ENCODE measurements around the gene IL36A. TPM values are rescaled to one million over a fixed set of nuclear protein-coding genes. Genes with fewer than 3 reads are reported as not detected.

IL36A gene
- total RNA-seq, 1 donor from 2014 or later = not detected

DNA sequence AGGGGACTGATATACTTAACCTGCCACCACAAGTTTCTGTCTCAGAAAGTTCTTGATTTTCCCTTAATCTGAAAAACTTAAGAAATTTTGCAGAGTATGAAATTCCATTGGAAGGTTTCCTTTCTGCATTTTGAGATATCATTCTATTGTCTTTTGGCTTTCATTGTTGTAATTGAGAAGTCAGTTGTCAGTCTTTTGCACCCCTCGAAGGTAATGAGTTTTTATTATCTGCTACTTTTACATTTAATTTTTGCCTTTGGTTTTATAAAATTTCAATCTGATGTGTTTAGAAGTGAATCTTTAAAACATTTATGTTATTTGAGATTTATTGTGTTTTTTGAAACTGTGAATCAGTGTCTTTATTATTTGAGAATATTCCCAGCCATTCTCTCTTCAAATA lies 4.8 kb upstream of the IL36A start:
- Histone ChIP-seq H3K9me3 (ENCODE audit: control insufficient read depth in 3 of 3, low read length in 3 of 3) (peaks cover 2 to 4% (median 3%) of the 10 kb centered on the region in 3 donors), H3K36me3 (ENCODE audit: control insufficient read depth in 3 of 3, insufficient read depth in 3 of 3, low read length in 3 of 3) (no peaks in the 10 kb centered on the region), H3K4me1 (ENCODE audit: control insufficient read depth in 3 of 3, insufficient read depth in 3 of 3, low read length in 3 of 3) (no peaks in the 10 kb centered on the region), H3K9ac (ENCODE audit: low read depth in 1 of 3, low read length in 3 of 3) (no peak overlapping the region), H3K27me3 (ENCODE audit: control insufficient read depth in 3 of 3, insufficient read depth in 3 of 3, low read length in 3 of 3) (no peaks in the 10 kb centered on the region), H3K27ac (ENCODE audit: low read depth, low read length) (no peak overlapping the region), H3K4me3 (ENCODE audit: low read length in 3 of 3) (no peak overlapping the region)

DNA sequence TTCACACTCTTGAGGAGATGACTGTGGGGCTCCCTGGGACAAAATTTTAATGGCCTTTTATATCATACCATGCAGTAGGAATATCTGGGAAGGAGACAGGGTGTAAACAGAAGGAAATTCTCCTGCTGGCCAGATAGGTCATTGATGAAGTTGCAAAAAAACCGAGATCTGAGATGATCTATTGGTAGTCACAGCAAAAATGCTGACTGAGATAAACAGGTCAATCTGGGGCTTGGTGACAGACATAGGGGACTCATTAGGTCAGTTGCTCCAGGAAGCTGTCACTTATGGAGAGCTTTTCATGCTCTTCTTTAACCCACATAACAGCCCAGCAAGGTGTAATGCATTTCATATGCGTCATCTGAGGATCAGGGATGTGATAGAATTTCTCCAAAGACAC lies 2.6 kb upstream of the IL36A start:
- Histone ChIP-seq H3K9me3 (ENCODE audit: control insufficient read depth in 3 of 3, low read length in 3 of 3) (peaks cover 2 to 4% (median 3%) of the 10 kb centered on the region in 3 donors), H3K4me1 (ENCODE audit: control insufficient read depth in 3 of 3, insufficient read depth in 3 of 3, low read length in 3 of 3) (no peaks in the 10 kb centered on the region), H3K27me3 (ENCODE audit: control insufficient read depth in 3 of 3, insufficient read depth in 3 of 3, low read length in 3 of 3) (no peaks in the 10 kb centered on the region), H3K4me3 (ENCODE audit: low read length in 3 of 3) (no peak overlapping the region), H3K27ac (ENCODE audit: low read depth, low read length) (no peak overlapping the region), H3K9ac (ENCODE audit: low read depth in 1 of 3, low read length in 3 of 3) (no peak overlapping the region), H3K36me3 (ENCODE audit: control insufficient read depth in 3 of 3, insufficient read depth in 3 of 3, low read length in 3 of 3) (no peaks in the 10 kb centered on the region)

DNA sequence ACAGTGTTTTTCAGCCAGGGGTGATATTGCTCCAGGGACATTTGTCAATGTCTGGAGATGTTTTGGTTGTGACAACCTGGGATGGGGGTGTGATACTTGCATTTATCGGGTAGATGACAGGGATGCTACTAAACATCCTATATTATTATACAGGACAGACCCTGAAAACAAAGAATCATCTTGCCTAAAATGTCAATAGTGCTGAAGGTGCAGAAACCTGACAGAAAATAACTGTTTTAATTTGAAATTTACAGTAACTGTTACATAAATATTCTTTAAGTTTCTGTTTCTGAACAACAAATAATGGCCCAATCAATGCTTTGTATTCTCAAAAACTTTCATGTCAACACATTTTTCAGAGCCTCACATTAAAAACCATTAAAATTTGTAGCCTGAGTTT lies 2.0 kb downstream of the IL36A start:
- Histone ChIP-seq H3K27me3 (ENCODE audit: control insufficient read depth in 3 of 3, insufficient read depth in 3 of 3, low read length in 3 of 3) (peaks cover 0 to 2% (median 0%) of the 10 kb centered on the region in 3 donors), H3K4me1 (ENCODE audit: control insufficient read depth in 3 of 3, insufficient read depth in 3 of 3, low read length in 3 of 3) (no peaks in the 10 kb centered on the region), H3K27ac (ENCODE audit: low read depth, low read length) (no peak overlapping the region), H3K4me3 (ENCODE audit: low read length in 3 of 3) (no peak overlapping the region), H3K9ac (ENCODE audit: low read depth in 1 of 3, low read length in 3 of 3) (no peak overlapping the region), H3K36me3 (ENCODE audit: control insufficient read depth in 3 of 3, insufficient read depth in 3 of 3, low read length in 3 of 3) (no peaks in the 10 kb centered on the region), H3K9me3 (ENCODE audit: control insufficient read depth in 3 of 3, low read length in 3 of 3) (no peaks in the 10 kb centered on the region)

DNA sequence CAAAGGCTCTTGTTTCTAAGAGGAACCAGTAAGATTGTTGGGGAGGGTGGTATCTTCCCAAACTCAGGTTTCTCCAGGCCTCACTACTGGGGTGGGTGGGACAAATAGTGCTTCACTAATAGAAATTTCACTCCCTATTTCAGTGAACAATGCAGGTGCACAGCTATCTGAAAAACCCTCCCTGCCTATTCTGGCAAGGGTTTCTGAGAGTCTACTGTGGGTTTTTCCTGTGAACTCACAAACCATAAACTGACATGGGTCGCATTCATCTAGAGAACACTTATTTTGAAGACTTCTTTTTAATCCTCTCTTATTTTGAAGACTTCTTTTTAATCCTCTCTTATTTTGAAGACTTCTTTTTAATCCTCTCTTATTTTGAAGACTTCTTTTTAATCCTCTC lies 4.4 kb downstream of the IL36A start:
- Histone ChIP-seq H3K9ac (ENCODE audit: low read depth in 1 of 3, low read length in 3 of 3) (no peak overlapping the region), H3K36me3 (ENCODE audit: control insufficient read depth in 3 of 3, insufficient read depth in 3 of 3, low read length in 3 of 3) (no peaks in the 10 kb centered on the region), H3K4me1 (ENCODE audit: control insufficient read depth in 3 of 3, insufficient read depth in 3 of 3, low read length in 3 of 3) (no peaks in the 10 kb centered on the region), H3K27ac (ENCODE audit: low read depth, low read length) (no peak overlapping the region), H3K9me3 (ENCODE audit: control insufficient read depth in 3 of 3, low read length in 3 of 3) (no peaks in the 10 kb centered on the region), H3K4me3 (ENCODE audit: low read length in 3 of 3) (no peak overlapping the region), H3K27me3 (ENCODE audit: control insufficient read depth in 3 of 3, insufficient read depth in 3 of 3, low read length in 3 of 3) (peaks cover 0 to 2% (median 0%) of the 10 kb centered on the region in 3 donors)

DNA sequence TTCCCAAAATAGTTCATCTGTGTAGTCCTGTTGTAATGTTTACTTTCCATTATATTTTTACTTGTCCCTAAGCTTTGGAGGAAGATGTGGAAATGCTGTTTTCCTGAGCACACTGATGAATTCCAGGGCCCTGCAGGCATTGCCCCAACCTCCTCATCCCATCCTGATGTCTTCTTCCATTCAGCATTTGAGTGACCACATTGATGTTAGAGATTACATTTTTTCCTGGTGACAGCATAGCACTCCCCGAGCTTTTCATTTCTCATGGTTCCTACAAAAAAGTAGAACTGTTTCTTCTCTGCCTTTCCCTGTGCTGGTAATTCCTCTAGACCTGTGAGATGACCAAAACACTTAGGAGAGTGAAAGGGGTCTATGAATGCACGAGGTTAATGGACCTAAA lies 4.8 kb downstream of the IL36A start:
- Histone ChIP-seq H3K4me3 (ENCODE audit: low read length in 3 of 3) (no peak overlapping the region), H3K36me3 (ENCODE audit: control insufficient read depth in 3 of 3, insufficient read depth in 3 of 3, low read length in 3 of 3) (no peaks in the 10 kb centered on the region), H3K27ac (ENCODE audit: low read depth, low read length) (no peak overlapping the region), H3K9me3 (ENCODE audit: control insufficient read depth in 3 of 3, low read length in 3 of 3) (no peaks in the 10 kb centered on the region), H3K4me1 (ENCODE audit: control insufficient read depth in 3 of 3, insufficient read depth in 3 of 3, low read length in 3 of 3) (no peaks in the 10 kb centered on the region), H3K9ac (ENCODE audit: low read depth in 1 of 3, low read length in 3 of 3) (no peak overlapping the region), H3K27me3 (ENCODE audit: control insufficient read depth in 3 of 3, insufficient read depth in 3 of 3, low read length in 3 of 3) (peaks cover 0 to 2% (median 0%) of the 10 kb centered on the region in 3 donors)

DNA sequence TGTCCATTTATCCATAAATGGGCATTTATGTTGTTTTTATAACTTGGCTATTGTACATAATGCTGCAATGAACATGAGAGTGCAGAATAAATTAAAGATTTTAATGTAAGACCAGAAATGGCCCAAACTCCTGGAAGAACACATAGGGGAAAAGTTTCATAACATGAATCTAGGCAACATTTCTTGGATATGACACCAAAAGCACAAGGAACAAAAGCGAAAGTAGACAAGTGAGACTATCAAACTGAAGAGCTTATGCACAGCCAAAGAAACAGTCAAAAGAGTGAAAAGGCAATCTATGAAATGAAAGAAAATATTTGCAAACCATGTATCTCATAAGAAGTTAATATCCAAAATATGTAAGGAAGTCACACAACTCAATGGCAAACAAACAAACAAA lies 5.8 kb downstream of the IL36A start:
- Histone ChIP-seq H3K27me3 (ENCODE audit: control insufficient read depth in 3 of 3, insufficient read depth in 3 of 3, low read length in 3 of 3) (peaks cover 0 to 2% (median 0%) of the 10 kb centered on the region in 3 donors), H3K36me3 (ENCODE audit: control insufficient read depth in 3 of 3, insufficient read depth in 3 of 3, low read length in 3 of 3) (no peaks in the 10 kb centered on the region), H3K9me3 (ENCODE audit: control insufficient read depth in 3 of 3, low read length in 3 of 3) (no peaks in the 10 kb centered on the region), H3K4me3 (ENCODE audit: low read length in 3 of 3) (no peak overlapping the region), H3K27ac (ENCODE audit: low read depth, low read length) (no peak overlapping the region), H3K9ac (ENCODE audit: low read depth in 1 of 3, low read length in 3 of 3) (no peak overlapping the region), H3K4me1 (ENCODE audit: control insufficient read depth in 3 of 3, insufficient read depth in 3 of 3, low read length in 3 of 3) (no peaks in the 10 kb centered on the region)

DNA sequence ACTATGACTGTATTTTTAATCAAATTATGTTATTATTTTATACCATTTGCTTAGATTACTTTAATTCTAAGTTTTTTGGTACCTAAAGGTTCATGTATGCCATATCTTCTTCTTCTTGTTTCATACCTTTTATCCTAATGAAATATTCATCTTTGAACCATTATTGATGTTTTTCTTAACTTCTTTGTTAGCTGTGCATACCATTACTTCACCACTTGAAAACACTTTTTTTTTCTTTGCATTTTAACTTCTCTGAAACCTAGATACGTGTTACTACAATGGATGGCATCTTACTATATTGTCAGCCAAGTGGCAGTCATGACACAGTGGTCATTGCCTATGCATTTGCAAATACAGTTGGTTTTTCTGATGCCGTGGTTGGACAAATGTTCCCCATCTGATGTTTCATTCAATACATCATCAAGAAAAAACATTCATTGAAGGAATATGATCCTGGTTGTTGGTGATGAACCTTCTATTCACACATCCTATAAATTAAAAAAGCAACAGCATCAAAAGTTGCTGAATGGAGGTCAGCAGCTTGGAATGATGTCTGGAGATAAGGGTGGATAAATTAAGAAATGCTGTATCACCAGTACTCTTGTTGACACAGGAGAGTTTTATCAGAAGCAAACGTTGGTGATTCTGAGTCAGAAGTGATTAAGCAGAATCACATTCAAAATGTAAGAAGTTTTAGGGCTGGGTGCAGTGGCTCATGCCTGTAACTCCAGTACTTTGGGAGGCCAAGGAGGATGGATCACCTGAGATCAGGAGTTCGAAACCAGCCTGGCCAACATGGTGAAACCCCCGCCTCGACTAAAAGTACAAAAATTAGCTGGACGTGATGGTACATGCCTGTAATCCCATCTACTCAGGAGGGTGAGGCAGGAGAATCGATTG lies 7.4 kb downstream of the IL36A start:
- H3K27ac ChIP-seq (ENCODE audit: low read depth, low read length) = no peak overlapping the region
- H3K4me3 ChIP-seq (ENCODE audit: low read length in 3 of 3) = no peak overlapping the region
- H3K27me3 ChIP-seq (ENCODE audit: control insufficient read depth in 3 of 3, insufficient read depth in 3 of 3, low read length in 3 of 3) = peaks cover 0 to 2% (median 0%) of the 10 kb centered on the region in 3 donors
- no peaks in the 10 kb centered on the region for H3K36me3 ChIP-seq (ENCODE audit: control insufficient read depth in 3 of 3, insufficient read depth in 3 of 3, low read length in 3 of 3)
- no peak overlapping the region for H3K9ac ChIP-seq (ENCODE audit: low read depth in 1 of 3, low read length in 3 of 3)
- no peaks in the 10 kb centered on the region for H3K9me3 ChIP-seq (ENCODE audit: control insufficient read depth in 3 of 3, low read length in 3 of 3)
- no peaks in the 10 kb centered on the region for H3K4me1 ChIP-seq (ENCODE audit: control insufficient read depth in 3 of 3, insufficient read depth in 3 of 3, low read length in 3 of 3)

DNA sequence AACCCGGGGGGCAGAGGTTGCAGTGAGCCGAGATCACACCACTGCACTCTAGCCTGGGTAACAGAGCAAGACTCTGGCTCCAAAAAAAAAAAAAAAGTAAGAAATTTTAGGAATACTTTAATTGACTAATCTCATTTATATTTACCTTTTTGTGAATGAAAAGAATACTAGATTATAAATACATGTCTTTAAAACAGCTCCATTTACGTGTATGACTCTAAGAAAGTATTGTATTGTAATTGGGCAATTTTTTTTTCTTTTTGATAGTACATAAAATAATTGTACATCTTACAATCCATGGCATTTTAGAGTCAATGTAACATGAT lies 8.0 kb downstream of the IL36A start:
- H3K9ac ChIP-seq (ENCODE audit: low read depth in 1 of 3, low read length in 3 of 3) = no peak overlapping the region
- no peak overlapping the region for H3K27ac ChIP-seq (ENCODE audit: low read depth, low read length)
- no peaks in the 10 kb centered on the region for H3K36me3 ChIP-seq (ENCODE audit: control insufficient read depth in 3 of 3, insufficient read depth in 3 of 3, low read length in 3 of 3)
- H3K4me3 ChIP-seq (ENCODE audit: low read length in 3 of 3) = no peak overlapping the region
- no peaks in the 10 kb centered on the region for H3K4me1 ChIP-seq (ENCODE audit: control insufficient read depth in 3 of 3, insufficient read depth in 3 of 3, low read length in 3 of 3)
- no peaks in the 10 kb centered on the region for H3K9me3 ChIP-seq (ENCODE audit: control insufficient read depth in 3 of 3, low read length in 3 of 3)
- H3K27me3 ChIP-seq (ENCODE audit: control insufficient read depth in 3 of 3, insufficient read depth in 3 of 3, low read length in 3 of 3) = no peaks in the 10 kb centered on the region

DNA sequence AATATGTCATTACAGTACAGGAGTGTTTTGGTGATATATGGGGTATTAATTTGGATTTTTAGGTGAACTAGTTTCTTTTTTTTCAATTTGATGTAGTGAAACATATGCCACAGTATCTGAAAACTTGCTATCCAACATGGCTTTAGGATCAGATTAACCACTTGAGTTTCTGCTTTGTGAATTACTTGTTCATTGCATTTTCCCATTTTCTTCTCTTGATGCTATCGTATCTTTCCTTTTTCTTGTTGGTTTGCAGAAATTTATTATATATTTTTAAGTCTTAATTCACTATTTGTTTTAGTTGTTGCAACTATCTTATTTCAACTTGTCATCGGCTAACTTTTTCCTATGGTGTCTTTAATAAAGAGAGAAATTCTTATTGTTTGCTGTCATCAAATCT lies 8.8 kb downstream of the IL36A start:
- no peaks in the 10 kb centered on the region for H3K9me3 ChIP-seq (ENCODE audit: control insufficient read depth in 3 of 3, low read length in 3 of 3)
- H3K4me1 ChIP-seq (ENCODE audit: control insufficient read depth in 3 of 3, insufficient read depth in 3 of 3, low read length in 3 of 3) = no peaks in the 10 kb centered on the region

DNA sequence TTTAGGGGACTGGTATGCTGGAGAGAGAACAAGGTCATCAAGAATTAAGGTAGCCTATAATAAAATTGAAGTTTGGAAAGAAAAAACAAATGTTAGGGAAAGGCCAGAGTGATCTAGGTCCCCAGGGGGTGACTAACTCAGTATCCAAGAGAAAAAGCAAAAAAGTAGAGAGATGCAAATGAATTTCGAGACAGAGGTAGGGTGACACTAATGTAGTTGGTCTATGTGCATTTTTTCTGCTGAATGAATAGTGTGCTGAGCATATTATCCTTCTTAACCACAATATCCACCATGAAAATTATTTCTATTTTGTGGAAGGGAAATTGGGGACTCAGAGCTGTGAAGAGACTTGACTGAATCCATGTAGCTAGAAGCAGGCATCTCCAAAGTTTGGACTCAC lies 9.8 kb downstream of the IL36A start:
- H3K27ac ChIP-seq (ENCODE audit: low read depth, low read length) = no peak overlapping the region
- H3K9me3 ChIP-seq (ENCODE audit: control insufficient read depth in 3 of 3, low read length in 3 of 3) = no peaks in the 10 kb centered on the region
- no peaks in the 10 kb centered on the region for H3K4me1 ChIP-seq (ENCODE audit: control insufficient read depth in 3 of 3, insufficient read depth in 3 of 3, low read length in 3 of 3)
- H3K27me3 ChIP-seq (ENCODE audit: control insufficient read depth in 3 of 3, insufficient read depth in 3 of 3, low read length in 3 of 3) = no peaks in the 10 kb centered on the region
- H3K9ac ChIP-seq (ENCODE audit: low read depth in 1 of 3, low read length in 3 of 3) = no peak overlapping the region
- H3K36me3 ChIP-seq (ENCODE audit: control insufficient read depth in 3 of 3, insufficient read depth in 3 of 3, low read length in 3 of 3) = no peaks in the 10 kb centered on the region
- no peak overlapping the region for H3K4me3 ChIP-seq (ENCODE audit: low read length in 3 of 3)

More for the DNA sequence above, 8.8 kb downstream of the IL36A start:
- Histone ChIP-seq H3K27me3 (ENCODE audit: control insufficient read depth in 3 of 3, insufficient read depth in 3 of 3, low read length in 3 of 3) (no peaks in the 10 kb centered on the region), H3K36me3 (ENCODE audit: control insufficient read depth in 3 of 3, insufficient read depth in 3 of 3, low read length in 3 of 3) (no peaks in the 10 kb centered on the region), H3K9ac (ENCODE audit: low read depth in 1 of 3, low read length in 3 of 3) (no peak overlapping the region), H3K4me3 (ENCODE audit: low read length in 3 of 3) (no peak overlapping the region), H3K27ac (ENCODE audit: low read depth, low read length) (no peak overlapping the region)
